DOHH2 (cell line): ENCODE results near the gene CFAP52.

Experiments
- CTCF ChIP-seq: fragments of 200-600 bp; sonication (generic); IDR thresholded peaks from one replicate; pipeline ENCODE4 v1.5.1; 2014; ENCODE audit warnings: antibody characterized with exemption, mild to moderate bottlenecking, low read depth, low read length; ENCODE audit not compliant: poor library complexity, severe bottlenecking
- EZH2phosphoT487 ChIP-seq: fragments of 200-600 bp; sonication (generic); IDR thresholded peaks from 2 replicates; pipeline ENCODE4 v1.6.1; 2017; ENCODE audit warnings: borderline replicate concordance, mild to moderate bottlenecking, antibody characterized with exemption, low read length, moderate library complexity, mixed read lengths

GRCh38 chr17:9648521-9649110 lies 72.2 kb downstream of the CFAP52 start:
- TF ChIP-seq EZH2phosphoT487: no peak
- no peak for TF ChIP-seq CTCF
